ENCODE results near the gene TNFRSF4. TPM values are rescaled to one million over a fixed set of nuclear protein-coding genes. Genes with fewer than 3 reads are reported as not detected.

TNFRSF4 gene
- total and polyA plus RNA-seq, 2 of the 13 experiments (the other 11 are each of a cell fraction or from before 2014, with no cell fraction given) = not detected

DNA sequence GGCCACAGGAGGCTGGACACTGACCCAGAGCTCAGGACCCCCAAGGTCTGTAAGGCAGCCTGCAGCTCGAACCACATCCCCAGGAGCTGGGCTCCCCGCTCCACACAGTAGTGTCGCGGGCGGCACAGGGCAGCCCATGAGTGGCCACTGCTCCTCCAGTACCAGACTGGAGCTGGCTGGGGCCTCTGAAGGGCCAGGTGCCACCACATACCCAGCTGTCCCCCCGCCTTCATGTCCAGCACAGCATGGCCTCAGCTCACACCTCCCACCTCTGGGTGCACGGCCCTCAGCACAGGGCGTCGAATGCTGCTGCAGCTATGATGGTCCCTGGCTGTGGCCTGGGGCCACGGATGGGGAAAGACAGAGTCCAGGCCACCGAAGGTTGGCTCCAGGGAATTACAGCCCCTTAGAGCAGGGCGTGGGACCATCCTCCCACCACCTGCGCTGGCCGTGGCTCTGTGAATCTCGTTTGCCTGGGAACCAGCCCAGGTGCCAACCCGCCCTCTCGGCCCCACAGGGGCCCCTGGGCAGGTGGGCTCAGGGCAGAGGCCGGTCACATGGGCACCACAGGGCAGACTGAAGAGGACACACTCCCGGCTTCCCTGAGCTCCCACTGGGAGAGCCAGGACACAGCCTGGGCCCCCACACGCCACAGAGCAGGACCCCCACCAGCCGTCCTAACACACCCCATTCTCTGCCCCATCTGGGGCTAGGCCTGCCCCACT is 2.1 kb upstream of the TNFRSF4 start:
- Histone ChIP-seq H3K4me2 (ENCODE audit: low read depth, low read length) (no peak overlapping the region), H3K27me3 (ENCODE audit: control insufficient read depth in 1 of 2, insufficient read depth in 2 of 2, low read length in 2 of 2) (peaks cover 2 to 21% of the 10 kb centered on the region in 2 experiments; a peak in 2 of 5 replicates), H3K27ac (ENCODE audit: extremely low read length, insufficient read depth, low read length) (no peak overlapping the region), H2AFZ (ENCODE audit: low read length) (no peak overlapping the region), H3K9me3 (ENCODE audit: low read length) (no peaks in the 10 kb centered on the region), H3K36me3 (replicated peaks in 1 of 2; ENCODE audit: control insufficient read depth in 1 of 2, insufficient read depth in 2 of 2, low read length in 2 of 2) (peaks cover 12 to 30% of the 10 kb centered on the region in 2 experiments; a peak in 4 of 5 replicates), H4K20me1 (ENCODE audit: insufficient read depth, low read length) (no peaks in the 10 kb centered on the region), H3K4me1 (ENCODE audit: insufficient read depth, low read length) (no peaks in the 10 kb centered on the region), H3K79me2 (ENCODE audit: insufficient read depth, low read length) (no peaks in the 10 kb centered on the region), H3K9ac (ENCODE audit: insufficient read depth, low read depth, low read length) (no peak overlapping the region), H3K4me3 (replicated peaks in 1 of 3; ENCODE audit: insufficient read depth in 1 of 3, low read depth in 2 of 3, low read length in 3 of 3) (no peak overlapping the region)
- no peak for DNase-seq (ENCODE audit: low spot score)
- ATAC-seq = no peak
- BruUV-seq (replicated peaks) = no TSS peak
- in situ Hi-C loops (cut with HindIII; ENCODE audit: extremely low pct_ligation_motif_present, low pct_unique_long_range_greater_than_20kb) (no loop called here), intact Hi-C loops (cut with micrococcal nuclease; ENCODE audit: unreplicated experiment) (no loop called here)
- WGBS (ENCODE audit: low lambda C conversion rate) = 94% methylated on average over 5 of the region's 21 CpGs
- ChIA-PET CTCF (ENCODE audit: low intra/inter-chr PET ratio, low total read pairs) (no interaction called here), POLR2A (interaction anchor here (1.1 kb wide), 1 partner anchor 15 kb away, joined by 3 read pairs; the partner anchor contains the start of gene SDF4)
- no peak for FAIRE-seq
- TF ChIP-seq MXD4 (CRISPR knock-in tag; IDR thresholded peaks at IDR 0.05) (no peak), POLR2A (IDR thresholded peaks at IDR 0.05; ENCODE audit: insufficient read depth in 1 of 2, low read depth in 2 of 2, low read length in 2 of 2) (peak in 1 of 2 experiments; percentile 9; a peak in 1 of 4 replicates), MTA3 (CRISPR knock-in tag; IDR thresholded peaks at IDR 0.05) (no peak), HDAC6 (IDR thresholded peaks at IDR 0.05; ENCODE audit: low read depth, low read length) (no peak), ZNF235 (CRISPR knock-in tag; IDR thresholded peaks at IDR 0.05; ENCODE audit: borderline replicate concordance) (no peak), CENPBD1 (CRISPR knock-in tag; IDR thresholded peaks at IDR 0.05; ENCODE audit: borderline replicate concordance, low read depth) (no peak), HNRNPL (IDR thresholded peaks at IDR 0.05; ENCODE audit: low read depth, low read length) (0 out of 2 replicates have a peak, but pooled peaks have one; percentile 28), AKAP8 (CRISPR knock-in tag; IDR thresholded peaks at IDR 0.05) (peak; percentile 34; the same call in 1 of the 2 replicates), TEAD3 (CRISPR knock-in tag; optimal IDR thresholded peaks at IDR 0.05; ENCODE audit: borderline replicate concordance) (no peak), RBFOX2 (IDR thresholded peaks at IDR 0.05; ENCODE audit: low read depth, low read length) (peak; percentile 51; the same call in 1 of the 2 replicates), ZNF496 (CRISPR knock-in tag; IDR thresholded peaks at IDR 0.05; ENCODE audit: insufficient replicate concordance) (no peak), FIP1L1 (IDR thresholded peaks at IDR 0.05; ENCODE audit: borderline replicate concordance, insufficient read depth, low read depth, low read length) (no peak), ZNF225 (CRISPR knock-in tag; IDR thresholded peaks at IDR 0.05) (no peak), AGO2 (optimal IDR thresholded peaks at IDR 0.05; ENCODE audit: low read depth, low read length) (peak; percentile 94), WIZ (CRISPR knock-in tag; IDR thresholded peaks at IDR 0.05) (no peak), HOXA9 (CRISPR knock-in tag; IDR thresholded peaks at IDR 0.05; ENCODE audit: borderline replicate concordance) (no peak), KAT2B (IDR thresholded peaks at IDR 0.05; ENCODE audit: borderline replicate concordance, low read depth, low read length) (no peak), GTF2F1 (IDR thresholded peaks at IDR 0.05; ENCODE audit: low read length) (no peak), RBM22 (optimal IDR thresholded peaks at IDR 0.05; ENCODE audit: low read length) (peak; percentile 14), ZNF710 (CRISPR knock-in tag; IDR thresholded peaks at IDR 0.05; ENCODE audit: borderline replicate concordance) (no peak), HHEX (CRISPR knock-in tag; IDR thresholded peaks at IDR 0.05) (no peak)
- TF ChIP-seq, protein P1, sequence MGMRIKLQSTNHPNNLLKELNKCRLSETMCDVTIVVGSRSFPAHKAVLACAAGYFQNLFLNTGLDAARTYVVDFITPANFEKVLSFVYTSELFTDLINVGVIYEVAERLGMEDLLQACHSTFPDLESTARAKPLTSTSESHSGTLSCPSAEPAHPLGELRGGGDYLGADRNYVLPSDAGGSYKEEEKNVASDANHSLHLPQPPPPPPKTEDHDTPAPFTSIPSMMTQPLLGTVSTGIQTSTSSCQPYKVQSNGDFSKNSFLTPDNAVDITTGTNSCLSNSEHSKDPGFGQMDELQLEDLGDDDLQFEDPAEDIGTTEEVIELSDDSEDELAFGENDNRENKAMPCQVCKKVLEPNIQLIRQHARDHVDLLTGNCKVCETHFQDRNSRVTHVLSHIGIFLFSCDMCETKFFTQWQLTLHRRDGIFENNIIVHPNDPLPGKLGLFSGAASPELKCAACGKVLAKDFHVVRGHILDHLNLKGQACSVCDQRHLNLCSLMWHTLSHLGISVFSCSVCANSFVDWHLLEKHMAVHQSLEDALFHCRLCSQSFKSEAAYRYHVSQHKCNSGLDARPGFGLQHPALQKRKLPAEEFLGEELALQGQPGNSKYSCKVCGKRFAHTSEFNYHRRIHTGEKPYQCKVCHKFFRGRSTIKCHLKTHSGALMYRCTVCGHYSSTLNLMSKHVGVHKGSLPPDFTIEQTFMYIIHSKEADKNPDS (CRISPR knock-in tag; IDR thresholded peaks at IDR 0.05) = no peak
